HepG2 (cell line): ENCODE data around the gene GSTM4. TPM values are rescaled to one million over a fixed set of nuclear protein-coding genes. Genes with fewer than 3 reads are reported as not detected.

Source experiments
- ATF4 ChIP-seq, 2 experiments: fragments of 450-650 bp in 1 of 2; sonication (generic) in 1 of 2; formaldehyde crosslinking; IDR thresholded peaks; 2 replicates each; pipeline versions ENCODE4 v1.5.0 to v1.8.0; 2020 to 2022; ENCODE audit warnings: mild to moderate bottlenecking in 1 of 2, missing genetic modification reagents in 1 of 2
- HIVEP1 ChIP-seq: sonication (generic); formaldehyde crosslinking; IDR thresholded peaks from 2 replicates; pipeline ENCODE4 v1.4.0; 2020; ENCODE audit warnings: mild to moderate bottlenecking, missing genetic modification reagents
- JUND ChIP-seq: sonication (generic); formaldehyde crosslinking; IDR thresholded peaks from 2 replicates; pipeline ENCODE4 v1.8.0; 2022; ENCODE audit warnings: mild to moderate bottlenecking, missing genetic modification reagents
- PRPF4 ChIP-seq: fragments of 200-400 bp; formaldehyde crosslinking; IDR thresholded peaks from 2 replicates; pipeline ENCODE4 v1.6.1; 2016; ENCODE audit warnings: low read length, low read depth; ENCODE audit not compliant: poor library complexity, severe bottlenecking
- SKIL ChIP-seq: sonication (generic); formaldehyde crosslinking; IDR thresholded peaks from 2 replicates; pipeline ENCODE4 v1.8.0; 2022; ENCODE audit warnings: missing genetic modification reagents, mild to moderate bottlenecking, moderate library complexity, borderline replicate concordance
- SOX6 ChIP-seq, 2 experiments: fragments of 450-650 bp in 1 of 2; sonication (generic) in 1 of 2; formaldehyde crosslinking in 1 of 2; IDR thresholded peaks; 2 replicates each; pipeline versions ENCODE4 v1.4.0 to v1.6.1; 2017 to 2020; ENCODE audit warnings: antibody characterized with exemption in 1 of 2, mild to moderate bottlenecking in 1 of 2, missing genetic modification reagents in 1 of 2
- TCF12 ChIP-seq, 2 experiments: fragments of 450-650 bp in 1 of 2; sonication (generic) in 1 of 2; formaldehyde crosslinking in 1 of 2; IDR thresholded peaks; 2 replicates each; pipeline versions ENCODE4 v1.6.1 to v1.8.0; 2017 to 2022; ENCODE audit warnings: antibody characterized with exemption in 1 of 2, mild to moderate bottlenecking in 1 of 2, missing genetic modification reagents in 1 of 2, moderate library complexity in 1 of 2
- TEAD3 ChIP-seq: optimal IDR thresholded peaks from 2 replicates; pipeline ENCODE3; 2016; ENCODE audit warnings: borderline replicate concordance
- THAP11 ChIP-seq: IDR thresholded peaks from 2 replicates; pipeline ENCODE4 v1.6.1; 2016; ENCODE audit warnings: missing biosample characterization, missing genetic modification reagents
- ZBTB40 ChIP-seq, 2 experiments: fragments of 450-650 bp in 1 of 2; sonication (generic) in 1 of 2; formaldehyde crosslinking in 1 of 2; IDR thresholded peaks; 2 replicates each; pipeline versions ENCODE4 v1.6.1 to v1.8.0; 2016 to 2022; ENCODE audit warnings: antibody characterized with exemption in 1 of 2, mild to moderate bottlenecking in 1 of 2, missing genetic modification reagents in 1 of 2
- ZBTB42 ChIP-seq: sonication (generic); formaldehyde crosslinking; IDR thresholded peaks from 2 replicates; pipeline ENCODE4 v1.5.0; 2020; ENCODE audit warnings: mild to moderate bottlenecking, missing genetic modification reagents
- ZBTB7B ChIP-seq: sonication (generic); formaldehyde crosslinking; IDR thresholded peaks from 2 replicates; pipeline ENCODE4 v1.4.0; 2020; ENCODE audit warnings: missing genetic modification reagents
- ZNF143 ChIP-seq: sonication (generic); formaldehyde crosslinking; IDR thresholded peaks from 2 replicates; pipeline ENCODE4 v1.4.0; 2020; ENCODE audit warnings: missing genetic modification reagents
- ZNF619 ChIP-seq: sonication (generic); formaldehyde crosslinking; IDR thresholded peaks from 2 replicates; pipeline ENCODE4 v1.4.0; 2020; ENCODE audit warnings: mild to moderate bottlenecking, missing genetic modification reagents
- ZNF768 ChIP-seq: sonication (generic); formaldehyde crosslinking; IDR thresholded peaks from 2 replicates; pipeline ENCODE4 v1.4.0; 2020; ENCODE audit warnings: missing genetic modification reagents
- ZNF792 ChIP-seq: IDR thresholded peaks from 2 replicates; pipeline ENCODE4 v1.6.1; 2016
- polyA plus RNA-seq, 8 experiments: library from polyadenylated mRNA; depleted of rRNA in 3 of 8; stranded (reverse) in 7 of 8; unstranded in 1 of 8; fragments of >200 nt; fragmentation: Illumina TruSeq in 4 of 8; extraction: Trizol in 4 of 8; gene quantifications; 2 replicates each; pipeline versions ENCODE4 v1.2.1 to v1.2.3, GENCODE V29; 2011 to 2016; ENCODE audit warnings: low read depth in 4 of 8, missing spikeins in 1 of 8, mixed read lengths in 1 of 8; ENCODE audit not compliant: insufficient read depth in 1 of 8
- total RNA-seq, 5 experiments: library from RNA; depleted of rRNA; stranded (reverse); fragments of >200 nt; fragmentation: Illumina TruSeq; extraction: Trizol; gene quantifications; 2 replicates each; pipeline ENCODE4 v1.2.3, GENCODE V29; 2016; ENCODE audit warnings: low read depth in 1 of 5

Gene GSTM4
- total and polyA plus RNA-seq, 2 of the 13 experiments (the other 11 are each of a cell fraction or from before 2014, with no cell fraction given): 25.3 to 40.8 TPM

GRCh38 chr1:109619576-109620400, 36.1 kb upstream of the GSTM4 start, which contains the start of the genes AMPD2 and GNAT2 (continued):
- no peak for TF ChIP-seq PRPF4
- 0 out of 2 replicates have a peak, but pooled peaks have one; percentile 13 for TF ChIP-seq HIVEP1
- TF ChIP-seq ATF4 (CRISPR knock-in tag; IDR thresholded peaks at IDR 0.05): 0 out of 4 replicates have a peak, but pooled peaks of 1 of the 2 experiments have one; percentile 16
- TF ChIP-seq SKIL (CRISPR knock-in tag): peak; percentile 45
- TF ChIP-seq ZNF768 (CRISPR knock-in tag): peak; percentile 8; the same call in 1 of the 2 replicates
- TF ChIP-seq TCF12 (IDR thresholded peaks at IDR 0.05): no peak
- 0 out of 2 replicates have a peak, but pooled peaks have one; percentile 55 for TF ChIP-seq TCF12 (CRISPR knock-in tag; IDR thresholded peaks at IDR 0.05)
- TF ChIP-seq ZBTB40 (IDR thresholded peaks at IDR 0.05): no peak
- TF ChIP-seq ZBTB40 (CRISPR knock-in tag; IDR thresholded peaks at IDR 0.05): 0 out of 2 replicates have a peak, but pooled peaks have one; percentile 39
- TF ChIP-seq SOX6 (IDR thresholded peaks at IDR 0.05): no peak
- TF ChIP-seq SOX6 (CRISPR knock-in tag; IDR thresholded peaks at IDR 0.05): peak; percentile 49; the same call in 1 of the 2 replicates
- TF ChIP-seq TEAD3 (CRISPR knock-in tag): peak; percentile 5
- TF ChIP-seq THAP11 (CRISPR knock-in tag): 0 out of 2 replicates have a peak, but pooled peaks have one; percentile 46
- TF ChIP-seq ZNF619 (CRISPR knock-in tag): no peak
- no peak; the same call in 1 of the 2 replicates for TF ChIP-seq ZNF143 (CRISPR knock-in tag)
- TF ChIP-seq ZBTB7B (CRISPR knock-in tag): peak; percentile 87
- TF ChIP-seq ZNF792: peak; percentile 20; the same call in 1 of the 2 replicates
- TF ChIP-seq ZBTB42: no peak
- TF ChIP-seq JUND (CRISPR knock-in tag): no peak
